Fibroblast of lung (primary cell): ENCODE results near the gene HPCAL1.

Experiments
- CTCF ChIP-seq, 2 donors: IDR thresholded peaks in 1 of 2; conservative IDR thresholded peaks in 1 of 2; 1 replicate in 1 of 2; 2 replicates in 1 of 2; pipeline ENCODE4 v1.5.1; 2011 to 2012; ENCODE audit warnings: low read length in 2 of 2, control low read depth in 1 of 2, inconsistent platforms in 1 of 2, low read depth in 1 of 2, mild to moderate bottlenecking in 1 of 2
- EZH2 ChIP-seq: IDR thresholded peaks from 2 replicates; pipeline ENCODE4 v1.5.1; 2012; ENCODE audit warnings: low read length, control low read depth, mild to moderate bottlenecking; ENCODE audit errors: missing control alignments

- TF ChIP-seq CTCF (conservative IDR thresholded peaks at IDR 0.05 in 1 of 2, IDR thresholded peaks at IDR 0.05 in 1 of 2; ENCODE audit: low read depth in 1 of 2, low read length in 2 of 2) (no peak), EZH2 (no peak)
Measured at GRCh38 chr2:10475811-10476660, 173.3 kb downstream of the HPCAL1 start.
